Cerebellar cortex (tissue), 1 donor: Measurements from ENCODE around the gene PRR20E.
"Not testable (repeated sequence)": the region's sequence is repeated elsewhere in the genome, so short reads cannot be mapped to it uniquely, and the experiment has no call there.

Source experiments
- DNase-seq: peaks from one replicate; pipeline ENCODE4 v3.0.0-alpha.2; 2015; ENCODE audit warnings: low spot score

The PRR20E gene

GRCh38 chr13:57166897-57167296 lies at the start of gene PRR20E:
Gene PRR20E, plus strand, starts transcription at chr13:57167197. Its CDS starts 387 bp downstream, at chr13:57167584.
- not testable (repeated sequence) for DNase-seq

GRCh38 chr13:57123681-57124080 lies 43.3 kb upstream of the PRR20E start:
- DNase-seq: peak; percentile 68

GRCh38 chr13:57128909-57129308 lies 38.1 kb upstream of the PRR20E start:
- DNase-seq: no peak

GRCh38 chr13:57136093-57136492 lies 30.9 kb upstream of the PRR20E start:
- DNase-seq: no peak

DNA sequence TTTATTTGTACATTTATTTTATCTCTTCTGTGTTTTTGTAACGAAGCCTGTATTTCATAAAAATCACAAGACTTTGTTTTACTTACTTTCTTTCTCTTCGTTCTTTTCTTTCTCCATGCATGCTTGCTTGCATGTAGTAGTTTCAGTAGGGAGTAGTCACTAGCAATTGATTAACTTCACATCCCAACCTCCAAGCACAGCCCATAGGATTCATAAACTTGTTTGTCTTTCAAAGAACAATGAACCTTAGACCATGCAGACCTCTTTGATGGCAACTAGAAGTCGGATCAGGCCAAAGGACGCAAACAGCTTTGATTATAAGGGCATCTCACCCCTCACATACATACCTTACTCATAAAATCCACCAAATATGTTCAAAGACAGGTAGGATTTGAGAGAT lies 29.4 kb upstream of the PRR20E start:
- no peak for DNase-seq

GRCh38 chr13:57138988-57139387 lies 28.0 kb upstream of the PRR20E start:
- no peak for DNase-seq

- DNase-seq: not testable (repeated sequence)
These were observed 27.2 kb upstream of the PRR20E start for GRCh38 chr13:57139781-57140180.

- not testable (repeated sequence) for DNase-seq
These were observed 26.6 kb upstream of the PRR20E start, which contains the start of gene PRR20A for GRCh38 chr13:57140235-57140968. Gene PRR20A, plus strand, starts transcription at chr13:57140918. Its CDS starts 387 bp downstream, at chr13:57141305.

DNA sequence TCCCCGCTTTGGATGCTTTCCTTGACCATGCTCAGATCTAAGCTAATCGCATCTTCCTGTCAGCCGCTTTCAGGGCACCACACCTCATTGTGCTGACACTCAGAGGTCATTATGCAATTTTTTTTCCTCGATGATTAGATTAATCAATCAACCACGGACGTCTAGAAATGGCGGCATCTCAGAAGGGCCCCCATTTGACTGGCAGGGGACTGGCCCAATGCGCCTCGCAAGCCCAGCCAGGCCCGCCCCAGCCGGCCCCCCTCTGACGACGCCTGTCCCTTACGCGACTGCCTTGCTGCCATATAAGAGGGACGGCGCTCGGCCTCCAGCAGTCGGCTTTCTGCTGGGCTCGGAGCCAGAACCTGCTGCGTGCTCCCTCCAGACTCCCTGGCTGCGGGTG lies 19.8 kb upstream of the PRR20E start, which contains the start of gene PRR20B:
PRR20B (plus strand) TSS at position 301 of the 400 bp plus-strand sequence. CDS start 387 bp downstream, outside the sequence.
- DNase-seq: not testable (repeated sequence)

GRCh38 chr13:57148106-57148505 lies 18.9 kb upstream of the PRR20E start:
- not testable (repeated sequence) for DNase-seq

DNA sequence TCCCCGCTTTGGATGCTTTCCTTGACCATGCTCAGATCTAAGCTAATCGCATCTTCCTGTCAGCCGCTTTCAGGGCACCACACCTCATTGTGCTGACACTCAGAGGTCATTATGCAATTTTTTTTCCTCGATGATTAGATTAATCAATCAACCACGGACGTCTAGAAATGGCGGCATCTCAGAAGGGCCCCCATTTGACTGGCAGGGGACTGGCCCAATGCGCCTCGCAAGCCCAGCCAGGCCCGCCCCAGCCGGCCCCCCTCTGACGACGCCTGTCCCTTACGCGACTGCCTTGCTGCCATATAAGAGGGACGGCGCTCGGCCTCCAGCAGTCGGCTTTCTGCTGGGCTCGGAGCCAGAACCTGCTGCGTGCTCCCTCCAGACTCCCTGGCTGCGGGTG lies 13.2 kb upstream of the PRR20E start, which contains the start of gene PRR20C:
PRR20C (plus strand) TSS at position 301 of the 400 bp plus-strand sequence. CDS start 387 bp downstream, outside the sequence.
- DNase-seq: not testable (repeated sequence)

GRCh38 chr13:57160332-57160731 lies 6.7 kb upstream of the PRR20E start, which contains the start of gene PRR20D:
Gene PRR20D, plus strand, starts transcription at chr13:57160632. Its CDS starts 387 bp downstream, at chr13:57161019.
- not testable (repeated sequence) for DNase-seq

DNA sequence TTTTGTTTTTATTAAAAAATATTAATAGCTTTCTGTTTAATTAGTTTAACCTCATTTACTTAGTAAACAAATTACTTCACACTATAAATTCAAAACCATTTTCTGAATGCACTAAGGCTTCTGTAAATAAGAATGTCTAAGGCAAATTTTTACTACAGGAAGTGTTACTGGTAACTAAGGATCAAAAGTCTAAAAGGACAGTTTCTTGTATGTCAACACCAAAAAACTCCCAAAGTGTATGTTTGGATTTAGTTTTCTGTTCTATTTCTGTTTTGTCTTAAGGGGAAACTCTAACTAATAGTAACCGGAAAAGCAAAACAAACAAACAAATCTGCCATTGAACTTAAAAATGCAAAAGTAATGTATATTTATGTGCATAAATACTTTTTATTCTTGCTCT lies 24.7 kb downstream of the PRR20E start:
- no peak for DNase-seq

DNA sequence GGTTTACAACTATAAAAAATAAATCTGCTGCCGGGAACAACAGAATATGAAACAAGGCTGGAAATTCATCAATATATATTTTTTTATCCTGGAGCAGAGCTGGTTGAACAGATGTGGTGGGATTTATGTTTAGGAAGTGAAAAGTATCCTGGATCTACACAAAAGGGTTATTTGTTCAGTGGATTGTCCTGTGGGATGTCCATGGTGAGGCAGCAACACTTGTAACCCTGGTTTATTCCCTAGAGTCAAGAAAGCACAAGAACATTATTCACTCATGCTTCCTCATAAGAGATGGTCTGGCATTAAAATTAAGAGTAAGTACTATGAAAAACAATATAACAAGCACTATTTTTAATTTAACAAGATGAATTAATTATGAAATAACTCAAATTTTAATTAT lies 46.0 kb downstream of the PRR20E start:
- DNase-seq: no peak
